Vagina (tissue), 2 donors: Measurements from ENCODE around the gene SNAP91.

Experiments used
- CTCF ChIP-seq, 3 experiments: fragments of 450-650 bp in 2 of 3; fragments of 200-600 bp in 1 of 3; sonication (generic) in 1 of 3; IDR thresholded peaks; one replicate each; pipeline ENCODE4 v1.5.1; 2017 to 2019; ENCODE audit warnings: antibody characterized with exemption in 3 of 3, mild to moderate bottlenecking in 2 of 3, moderate library complexity in 2 of 3
- POLR2AphosphoS5 ChIP-seq, 2 donors: sonication (generic); formaldehyde crosslinking; IDR thresholded peaks; one replicate each; pipeline ENCODE4 v1.9.0; 2017; ENCODE audit warnings: antibody characterized with exemption in 2 of 2, mild to moderate bottlenecking in 2 of 2, low read depth in 1 of 2; ENCODE audit not compliant: insufficient read depth in 1 of 2

- no peak for TF ChIP-seq CTCF (IDR thresholded peaks at IDR 0.05)
- no peak for TF ChIP-seq POLR2AphosphoS5 (IDR thresholded peaks at IDR 0.05; ENCODE audit: insufficient read depth in 1 of 2, low read depth in 1 of 2)
These were observed 198.1 kb downstream of the SNAP91 start for GRCh38 chr6:83510791-83511190.
